HUDEP-2 (cell line): ENCODE measurements around the gene GABBR2.

Experiments used
- DNase-seq, 76 experiments: peaks; one replicate each; lab custom pipeline; 2025; ENCODE audit not compliant: unreplicated experiment in 76 of 76; lab: John Stamatoyannopoulos, UW

Gene GABBR2

GRCh38 chr9:98381311-98382103 lies 327.2 kb downstream of the GABBR2 start:
- no peak for DNase-seq

GRCh38 chr9:98380065-98380681 lies 328.6 kb downstream of the GABBR2 start:
- DNase-seq, result no peak

DNA sequence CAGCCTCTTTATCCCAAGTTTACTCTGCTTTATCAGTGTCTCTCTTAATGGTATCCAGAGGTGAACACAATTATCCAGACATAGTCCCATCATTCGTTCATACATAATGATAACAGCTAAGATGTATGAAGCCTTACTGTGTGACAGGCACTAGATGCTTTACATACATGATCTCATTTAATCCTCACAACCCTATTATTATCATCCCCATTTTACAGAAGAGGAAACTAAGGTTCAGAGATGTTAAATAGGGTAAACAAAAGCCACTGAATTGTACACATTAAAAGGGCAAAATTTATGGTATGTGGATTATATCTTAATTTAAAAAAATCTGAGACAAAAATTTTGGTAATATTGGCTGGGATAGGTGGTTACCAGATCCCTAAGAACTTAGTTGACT lies 329.2 kb downstream of the GABBR2 start:
- DNase-seq, result no peak

GRCh38 chr9:98378794-98379193 lies 329.9 kb downstream of the GABBR2 start:
- DNase-seq, result no peak

GRCh38 chr9:98378206-98378780 lies 330.4 kb downstream of the GABBR2 start:
- no peak for DNase-seq

- no peak for DNase-seq
Observed at GRCh38 chr9:98375138-98375726, 333.5 kb downstream of the GABBR2 start.

DNA sequence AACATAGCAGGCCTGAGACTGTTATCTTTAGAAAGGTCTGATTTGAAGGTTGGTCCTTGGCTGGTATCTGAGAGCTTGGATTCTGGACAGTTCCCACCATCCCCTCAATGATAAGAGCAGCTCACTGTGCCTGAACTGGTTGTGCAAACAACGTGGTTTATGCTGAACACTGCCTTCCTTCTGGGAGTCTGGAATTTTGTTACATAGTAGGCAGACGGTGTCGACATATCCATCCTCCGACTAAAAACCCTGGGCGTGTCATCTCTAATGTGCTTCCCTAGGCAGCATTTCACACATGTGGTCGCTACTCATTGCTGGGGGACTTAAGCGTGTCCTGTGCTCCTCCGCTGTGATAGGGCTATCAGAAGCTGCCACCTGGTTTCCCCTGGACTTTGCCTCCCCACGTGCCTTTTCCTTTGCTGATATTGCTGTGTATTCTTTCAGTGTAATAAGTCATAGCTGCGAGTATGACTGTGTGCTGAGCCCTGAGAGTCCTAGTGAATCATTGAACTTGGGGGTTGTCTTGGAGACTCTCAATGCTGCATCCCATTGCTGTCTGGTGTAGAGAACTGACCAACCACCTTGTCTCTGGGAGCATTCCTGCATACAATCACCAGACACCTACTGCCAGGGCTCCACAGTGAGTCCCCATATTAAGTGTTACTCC lies 334.2 kb downstream of the GABBR2 start:
- peak in 2 of 76 experiments; percentile 9 to 15 for DNase-seq

DNA sequence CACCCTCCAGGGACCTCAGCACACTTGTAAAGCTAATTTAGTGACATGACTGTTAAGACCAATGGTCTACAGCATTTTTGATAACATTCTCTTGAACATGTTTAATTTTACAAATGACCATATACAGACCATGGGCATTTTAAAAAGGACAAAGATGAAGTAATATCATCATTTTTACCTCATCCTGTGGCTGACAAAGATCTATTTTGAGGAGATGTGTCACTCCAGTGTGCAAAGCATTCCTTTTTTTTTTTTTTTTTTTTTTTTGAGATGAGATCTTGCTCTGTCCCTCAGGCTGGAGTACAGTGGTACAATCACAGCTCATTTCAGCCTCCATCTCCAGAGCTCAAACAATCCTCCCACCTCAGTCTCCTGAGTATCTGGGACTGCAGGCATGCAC lies 335.1 kb downstream of the GABBR2 start:
- no peak for DNase-seq

GRCh38 chr9:98372077-98372836 lies 336.5 kb downstream of the GABBR2 start:
- DNase-seq, result no peak

DNA sequence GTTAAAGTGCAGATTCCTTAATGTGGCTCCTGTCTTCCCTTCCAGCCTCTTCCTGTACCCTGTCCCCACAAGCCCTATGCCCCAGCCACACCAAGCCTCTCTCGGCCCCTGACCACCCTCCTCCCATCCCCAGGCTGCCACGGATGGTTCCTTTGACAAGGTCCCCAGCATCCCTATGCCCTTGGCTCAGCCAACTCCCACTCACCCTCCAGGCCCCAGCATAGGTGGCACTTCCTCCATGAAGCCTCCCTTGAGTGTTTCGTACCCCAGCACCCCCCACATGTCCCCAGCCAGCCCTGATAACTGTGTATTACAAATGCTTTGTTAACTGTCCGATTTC lies 337.8 kb downstream of the GABBR2 start:
- DNase-seq, result no peak

DNA sequence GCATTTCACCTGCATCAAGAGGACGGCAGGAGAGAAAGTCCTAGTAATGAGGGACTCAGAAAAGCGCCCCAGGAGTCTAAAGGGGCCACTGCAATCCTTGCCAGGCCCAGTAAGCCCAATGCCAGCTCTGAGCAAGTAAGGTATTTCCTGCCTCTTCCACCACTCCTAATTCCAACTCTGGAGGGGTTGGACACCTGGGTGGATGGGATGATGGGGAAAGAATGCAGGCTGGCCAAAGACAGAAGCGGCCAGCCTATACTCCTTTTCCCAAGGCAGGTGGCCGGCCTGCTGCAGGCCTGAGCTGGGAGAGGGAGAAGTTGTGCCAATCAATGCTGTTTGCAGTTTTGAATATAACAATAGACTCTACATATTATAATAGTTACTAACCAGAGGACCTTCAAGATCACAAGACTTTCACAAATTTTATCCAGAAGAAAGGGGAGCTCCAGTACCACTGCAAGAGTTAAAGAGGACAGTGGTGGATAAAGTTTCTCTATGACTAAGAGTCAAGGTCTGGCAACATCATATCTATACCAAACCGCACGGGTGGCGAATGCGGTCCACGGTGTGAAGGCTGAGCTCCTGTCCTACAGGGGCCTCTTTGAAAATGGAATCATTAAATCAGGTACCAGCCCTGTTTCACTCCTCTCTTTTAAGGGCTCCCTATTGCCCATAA lies 338.3 kb downstream of the GABBR2 start:
- no peak for DNase-seq

DNA sequence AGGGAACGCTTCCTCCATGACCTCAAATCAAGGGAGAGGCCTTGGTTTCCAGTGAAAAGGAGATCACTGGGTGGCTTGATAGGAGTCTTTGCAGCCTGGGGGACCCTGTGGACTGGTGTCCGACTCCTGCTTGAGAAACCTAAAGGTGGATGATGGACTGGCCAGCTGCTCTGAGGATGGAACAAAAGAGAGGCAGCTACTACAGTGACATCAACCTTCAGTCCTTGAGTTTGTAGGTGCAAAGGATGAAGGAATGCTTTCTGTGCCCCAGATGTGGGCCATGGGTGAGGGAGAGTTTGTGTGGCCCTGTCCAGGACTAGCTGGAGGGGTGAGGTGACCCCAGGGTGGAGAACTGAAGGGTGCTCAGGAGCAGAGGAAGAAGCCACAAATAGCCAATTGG lies 338.8 kb downstream of the GABBR2 start:
- no peak for DNase-seq

DNA sequence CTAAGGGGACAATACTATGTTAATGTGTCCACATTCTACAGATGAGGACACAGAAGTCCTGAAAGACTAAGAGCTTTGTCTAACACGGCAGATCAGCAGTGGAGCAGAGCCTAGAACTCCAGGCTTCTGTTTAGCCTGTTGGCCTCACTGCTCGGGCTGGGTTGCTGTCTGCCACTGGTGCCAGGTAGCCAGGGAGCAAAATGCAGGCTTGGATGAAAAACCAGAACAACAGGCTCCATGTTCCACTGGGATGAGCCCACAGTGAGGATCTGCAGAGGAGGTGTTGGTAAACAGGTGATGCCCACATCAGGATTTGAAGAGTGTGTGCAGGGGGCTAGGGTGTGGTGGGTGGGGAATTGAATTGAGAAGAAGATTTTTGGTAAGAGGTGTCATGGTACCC lies 339.3 kb downstream of the GABBR2 start:
- DNase-seq, result no peak

DNA sequence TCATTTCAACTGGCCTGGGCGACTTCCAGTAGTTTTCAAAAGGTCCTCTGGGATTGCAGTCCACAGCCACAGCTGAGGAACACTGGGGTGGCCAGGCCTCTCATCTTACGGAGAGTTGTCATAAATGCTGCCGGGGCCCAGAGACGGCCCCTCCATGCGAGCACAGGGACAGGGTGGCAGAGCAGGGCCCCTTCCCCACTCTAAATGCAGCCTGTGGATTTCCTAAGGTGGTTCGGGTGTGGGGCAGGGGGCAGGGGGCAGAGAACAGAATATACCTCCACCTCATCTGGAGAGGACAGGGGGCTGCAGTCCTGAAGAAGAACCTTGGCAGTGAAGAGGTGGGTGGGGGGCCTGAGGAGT lies 339.7 kb downstream of the GABBR2 start:
- no peak for DNase-seq

- DNase-seq, result no peak
Observed at GRCh38 chr9:98368366-98369065, 340.2 kb downstream of the GABBR2 start.

GRCh38 chr9:98367923-98368322 lies 340.8 kb downstream of the GABBR2 start:
- no peak for DNase-seq

DNA sequence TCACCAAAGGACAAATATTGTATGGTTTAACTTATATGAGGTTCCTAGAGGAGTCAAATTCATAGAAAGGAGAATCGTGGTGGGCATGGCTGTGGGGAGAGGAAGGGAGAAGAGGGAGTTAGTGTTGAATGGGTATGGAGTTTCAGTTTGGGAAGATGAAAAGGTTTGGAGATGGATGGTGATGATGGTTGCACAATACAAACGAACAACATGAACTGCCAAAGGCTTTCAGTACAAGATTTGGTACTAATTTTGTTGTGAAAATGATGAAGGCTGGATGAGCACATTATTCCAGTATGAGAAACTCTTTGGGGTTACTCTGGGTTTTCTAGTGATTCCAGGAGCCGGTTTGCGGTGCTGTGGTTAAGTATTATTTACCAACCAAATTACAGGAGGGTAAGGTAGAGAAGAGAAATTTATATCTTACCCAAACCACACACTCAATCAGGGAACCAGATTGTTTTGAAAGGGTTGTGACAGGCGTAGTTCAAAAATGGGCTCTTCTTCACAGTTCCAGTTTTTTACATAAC lies 341.3 kb downstream of the GABBR2 start:
- no peak for DNase-seq

GRCh38 chr9:98365781-98366180 lies 343.0 kb downstream of the GABBR2 start:
- DNase-seq, result no peak

DNA sequence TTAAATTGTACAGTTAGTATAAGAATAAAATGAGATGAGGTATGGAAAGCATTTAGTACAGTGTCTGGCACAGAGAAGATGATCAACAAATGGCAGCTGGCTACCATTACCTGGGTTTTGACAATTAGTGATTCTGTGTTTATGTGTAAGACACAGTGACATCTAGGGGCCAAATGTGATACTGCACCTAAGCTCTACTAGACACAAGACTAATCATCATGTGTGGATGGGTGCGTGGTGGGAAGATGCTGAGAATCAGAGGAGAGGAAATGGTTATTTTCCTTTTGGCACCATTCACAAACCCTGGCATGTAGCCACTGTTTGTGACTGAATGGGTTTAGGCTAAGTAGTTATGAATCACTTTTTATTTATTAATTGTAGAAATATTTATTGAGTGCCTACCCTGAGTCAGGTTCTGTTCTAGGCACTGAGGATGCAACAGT lies 343.5 kb downstream of the GABBR2 start:
- peak in 20 of 76 experiments; percentile 1 to 48 (median 12) for DNase-seq
